BE2C (cell line): Measurements from ENCODE around the gene PTPRN2.

Source experiments
- DNase-seq: peaks from one replicate; pipeline ENCODE4 v3.0.0-alpha.2; 2020
- H3K27me3 ChIP-seq: fragments of 250-450 bp; sonication (Bioruptor Pico); 2 replicates; pipeline ENCODE4 v1.5.1; 2020; ENCODE audit warnings: mild to moderate bottlenecking
- H3K36me3 ChIP-seq: fragments of 250-450 bp; sonication (Bioruptor Pico); 2 replicates; pipeline ENCODE4 v1.5.1; 2020; ENCODE audit warnings: mild to moderate bottlenecking
- H3K4me1 ChIP-seq: fragments of 250-450 bp; sonication (Bioruptor Pico); 2 replicates; pipeline ENCODE4 v1.5.1; 2020
- H3K4me3 ChIP-seq: 2 replicates; pipeline ENCODE4 v1.5.1; 2011; ENCODE audit warnings: low read depth, low read length
- H3K9me3 ChIP-seq: fragments of 250-450 bp; sonication (Bioruptor Pico); 2 replicates; pipeline ENCODE4 v1.5.1; 2020
- TF ChIP-seq, protein P1 (sequence below): IDR thresholded peaks from 2 replicates; pipeline ENCODE4 v1.5.1; 2012; ENCODE audit warnings: mild to moderate bottlenecking, low read depth, low read length

PTPRN2 gene

GRCh38 chr7:157550300-157551275 lies 1037.0 kb downstream of the PTPRN2 start:
- Histone ChIP-seq H3K27me3 (no peaks in the 10 kb centered on the region), H3K4me1 (no peaks in the 10 kb centered on the region), H3K9me3 (no peaks in the 10 kb centered on the region; the same call in 1 of the 2 replicates), H3K4me3 (no peak overlapping the region), H3K36me3 (no peaks in the 10 kb centered on the region)
- TF ChIP-seq, protein P1, sequence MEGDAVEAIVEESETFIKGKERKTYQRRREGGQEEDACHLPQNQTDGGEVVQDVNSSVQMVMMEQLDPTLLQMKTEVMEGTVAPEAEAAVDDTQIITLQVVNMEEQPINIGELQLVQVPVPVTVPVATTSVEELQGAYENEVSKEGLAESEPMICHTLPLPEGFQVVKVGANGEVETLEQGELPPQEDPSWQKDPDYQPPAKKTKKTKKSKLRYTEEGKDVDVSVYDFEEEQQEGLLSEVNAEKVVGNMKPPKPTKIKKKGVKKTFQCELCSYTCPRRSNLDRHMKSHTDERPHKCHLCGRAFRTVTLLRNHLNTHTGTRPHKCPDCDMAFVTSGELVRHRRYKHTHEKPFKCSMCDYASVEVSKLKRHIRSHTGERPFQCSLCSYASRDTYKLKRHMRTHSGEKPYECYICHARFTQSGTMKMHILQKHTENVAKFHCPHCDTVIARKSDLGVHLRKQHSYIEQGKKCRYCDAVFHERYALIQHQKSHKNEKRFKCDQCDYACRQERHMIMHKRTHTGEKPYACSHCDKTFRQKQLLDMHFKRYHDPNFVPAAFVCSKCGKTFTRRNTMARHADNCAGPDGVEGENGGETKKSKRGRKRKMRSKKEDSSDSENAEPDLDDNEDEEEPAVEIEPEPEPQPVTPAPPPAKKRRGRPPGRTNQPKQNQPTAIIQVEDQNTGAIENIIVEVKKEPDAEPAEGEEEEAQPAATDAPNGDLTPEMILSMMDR, result no peak
- DNase-seq, result no peak

GRCh38 chr7:157549612-157550299 lies 1037.9 kb downstream of the PTPRN2 start:
- no peak overlapping the region for H3K4me3 ChIP-seq
- no peaks in the 10 kb centered on the region for H3K27me3 ChIP-seq
- H3K4me1 ChIP-seq, result no peaks in the 10 kb centered on the region
- H3K36me3 ChIP-seq, result no peaks in the 10 kb centered on the region
- TF ChIP-seq, protein P1, result no peak
- no peaks in the 10 kb centered on the region; the same call in 1 of the 2 replicates for H3K9me3 ChIP-seq
- DNase-seq, result no peak

DNA sequence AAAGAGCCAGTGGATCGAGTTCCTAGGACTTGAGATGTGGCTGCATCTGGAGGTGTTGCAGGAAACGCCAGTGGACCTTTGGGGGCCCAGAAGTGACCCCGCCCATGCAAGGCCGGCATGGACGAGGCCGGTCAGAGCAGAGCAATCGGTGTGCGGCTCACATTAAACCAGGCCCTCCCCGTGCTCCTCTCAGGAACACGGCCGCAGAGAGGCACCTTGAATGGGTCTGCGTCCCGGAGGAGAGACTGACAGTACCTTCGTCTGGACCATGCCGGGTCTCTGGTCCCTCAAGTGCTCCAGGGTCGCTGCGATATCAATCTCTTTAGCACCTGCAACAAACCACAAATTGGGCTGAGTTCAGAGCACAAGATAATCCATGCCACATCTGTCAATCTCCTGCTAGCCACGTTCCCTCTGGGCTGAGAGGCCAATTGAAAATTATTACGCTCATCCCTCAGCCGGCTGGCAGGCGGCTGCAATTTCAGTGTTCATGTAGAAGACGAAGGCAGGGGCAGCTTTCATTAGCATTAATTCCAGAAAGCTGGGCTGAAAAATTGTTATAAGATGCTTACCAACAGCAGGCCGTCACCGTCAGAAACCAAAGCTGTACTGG lies 1038.8 kb downstream of the PTPRN2 start:
- Histone ChIP-seq H3K36me3 (no peaks in the 10 kb centered on the region), H3K4me3 (no peak overlapping the region), H3K27me3 (no peaks in the 10 kb centered on the region), H3K4me1 (no peaks in the 10 kb centered on the region), H3K9me3 (no peaks in the 10 kb centered on the region; the same call in 1 of the 2 replicates)
- TF ChIP-seq, protein P1, result no peak
- no peak for DNase-seq

DNA sequence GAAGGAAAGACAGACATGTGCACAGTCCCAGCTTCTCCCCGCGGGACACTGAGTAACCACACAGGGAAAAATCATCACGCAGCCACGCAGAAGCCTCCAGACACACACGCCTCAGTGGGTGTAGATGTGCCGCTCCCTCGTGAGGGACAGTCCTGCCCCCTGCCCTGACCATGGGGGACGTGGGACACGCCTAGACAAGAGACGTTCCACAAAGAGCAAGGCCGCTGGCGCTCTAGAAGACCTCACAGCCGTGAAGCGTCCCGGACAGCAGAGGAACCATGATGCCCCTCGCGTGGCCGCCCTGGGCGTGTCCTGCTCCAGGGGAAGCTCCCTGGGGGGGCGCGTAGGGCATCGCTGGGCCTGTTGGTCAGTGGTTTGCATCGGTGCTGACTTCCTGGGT lies 1040.0 kb downstream of the PTPRN2 start:
- no peak for DNase-seq
- H3K27me3 ChIP-seq, result no peaks in the 10 kb centered on the region
- no peak overlapping the region for H3K4me3 ChIP-seq
- TF ChIP-seq, protein P1, result no peak
- no peaks in the 10 kb centered on the region for H3K36me3 ChIP-seq
- H3K4me1 ChIP-seq, result no peaks in the 10 kb centered on the region
- no peaks in the 10 kb centered on the region; the same call in 1 of the 2 replicates for H3K9me3 ChIP-seq

DNA sequence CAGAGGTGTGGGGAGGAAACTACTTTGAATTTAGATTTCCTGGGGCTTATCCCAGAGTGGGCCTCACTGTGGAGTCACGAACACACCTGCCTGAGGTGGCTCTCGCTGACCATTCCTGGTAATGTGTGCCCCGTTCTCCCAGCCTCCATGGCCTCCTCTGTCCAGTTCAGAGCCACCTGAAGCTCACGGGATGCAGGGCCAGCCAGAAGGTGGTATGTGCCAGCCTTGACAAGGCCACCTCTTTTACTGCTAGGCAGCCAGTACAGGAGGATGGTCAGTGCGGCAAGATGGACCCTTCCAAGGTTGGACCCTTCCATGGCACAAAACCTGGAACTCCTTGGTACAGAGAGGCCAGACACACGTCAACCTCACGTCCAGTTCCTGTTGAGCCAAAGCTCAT lies 1040.5 kb downstream of the PTPRN2 start:
- no peaks in the 10 kb centered on the region for H3K27me3 ChIP-seq
- no peak overlapping the region for H3K4me3 ChIP-seq
- TF ChIP-seq, protein P1, result no peak
- H3K36me3 ChIP-seq, result no peaks in the 10 kb centered on the region
- no peaks in the 10 kb centered on the region for H3K4me1 ChIP-seq
- no peak for DNase-seq
- H3K9me3 ChIP-seq, result no peaks in the 10 kb centered on the region; the same call in 1 of the 2 replicates
